ENCODE results near the gene THOC1.
"Not testable (repeated sequence)": the region's sequence is repeated elsewhere in the genome, so short reads cannot be mapped to it uniquely, and the experiment has no call there.

Gene THOC1, protein sequence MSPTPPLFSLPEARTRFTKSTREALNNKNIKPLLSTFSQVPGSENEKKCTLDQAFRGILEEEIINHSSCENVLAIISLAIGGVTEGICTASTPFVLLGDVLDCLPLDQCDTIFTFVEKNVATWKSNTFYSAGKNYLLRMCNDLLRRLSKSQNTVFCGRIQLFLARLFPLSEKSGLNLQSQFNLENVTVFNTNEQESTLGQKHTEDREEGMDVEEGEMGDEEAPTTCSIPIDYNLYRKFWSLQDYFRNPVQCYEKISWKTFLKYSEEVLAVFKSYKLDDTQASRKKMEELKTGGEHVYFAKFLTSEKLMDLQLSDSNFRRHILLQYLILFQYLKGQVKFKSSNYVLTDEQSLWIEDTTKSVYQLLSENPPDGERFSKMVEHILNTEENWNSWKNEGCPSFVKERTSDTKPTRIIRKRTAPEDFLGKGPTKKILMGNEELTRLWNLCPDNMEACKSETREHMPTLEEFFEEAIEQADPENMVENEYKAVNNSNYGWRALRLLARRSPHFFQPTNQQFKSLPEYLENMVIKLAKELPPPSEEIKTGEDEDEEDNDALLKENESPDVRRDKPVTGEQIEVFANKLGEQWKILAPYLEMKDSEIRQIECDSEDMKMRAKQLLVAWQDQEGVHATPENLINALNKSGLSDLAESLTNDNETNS

DNA sequence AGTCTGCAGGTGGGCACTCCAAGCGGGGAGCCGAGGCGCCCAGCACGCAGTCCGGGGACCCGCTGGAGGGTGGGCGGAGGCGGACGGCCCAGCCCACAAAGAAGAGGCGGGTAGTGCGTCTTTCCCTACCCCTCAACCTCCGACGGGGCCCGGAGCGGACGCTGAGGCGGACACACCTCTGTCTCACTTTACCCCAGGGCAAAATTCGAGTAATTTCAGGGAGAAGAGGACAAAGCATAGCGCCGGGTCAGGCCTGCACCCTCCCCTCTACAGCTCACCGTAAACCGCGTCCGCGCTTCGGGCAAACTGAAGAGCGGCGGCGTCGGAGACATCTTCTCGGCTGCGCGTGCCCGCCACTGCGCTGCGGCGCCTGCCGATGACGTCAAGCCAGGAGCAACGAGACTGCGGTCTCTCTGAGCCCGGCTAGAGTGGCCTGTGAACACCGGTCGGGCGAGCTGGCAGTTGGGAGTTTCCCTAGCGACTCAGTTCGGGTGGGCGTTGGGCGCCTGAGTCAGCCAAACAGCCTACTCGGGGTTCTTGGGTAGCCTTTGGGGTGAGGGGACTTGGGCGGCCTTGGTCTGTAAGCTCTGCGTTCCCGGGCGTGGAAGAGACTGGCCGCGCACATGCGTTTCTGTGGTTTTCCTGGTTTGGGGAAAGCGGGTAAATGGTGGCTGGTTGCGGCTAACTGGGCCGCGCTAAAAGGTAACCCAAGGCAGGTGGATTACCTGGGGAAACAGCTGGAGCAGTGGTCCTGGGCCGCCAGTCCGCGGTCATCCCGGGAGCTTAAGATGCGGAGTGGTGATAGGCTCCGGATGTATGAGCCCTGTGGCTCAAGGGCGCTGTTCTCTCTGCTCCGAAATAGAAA, at the start of gene THOC1:
TSS of gene THOC1 (minus strand) at position 360 of the 865 bp plus-strand sequence. CDS start at position 332, 28 bp downstream.
- no peak for TF ChIP-seq ZFX (IDR thresholded peaks at IDR 0.05; ENCODE audit: borderline replicate concordance)
- TF ChIP-seq, protein P1, sequence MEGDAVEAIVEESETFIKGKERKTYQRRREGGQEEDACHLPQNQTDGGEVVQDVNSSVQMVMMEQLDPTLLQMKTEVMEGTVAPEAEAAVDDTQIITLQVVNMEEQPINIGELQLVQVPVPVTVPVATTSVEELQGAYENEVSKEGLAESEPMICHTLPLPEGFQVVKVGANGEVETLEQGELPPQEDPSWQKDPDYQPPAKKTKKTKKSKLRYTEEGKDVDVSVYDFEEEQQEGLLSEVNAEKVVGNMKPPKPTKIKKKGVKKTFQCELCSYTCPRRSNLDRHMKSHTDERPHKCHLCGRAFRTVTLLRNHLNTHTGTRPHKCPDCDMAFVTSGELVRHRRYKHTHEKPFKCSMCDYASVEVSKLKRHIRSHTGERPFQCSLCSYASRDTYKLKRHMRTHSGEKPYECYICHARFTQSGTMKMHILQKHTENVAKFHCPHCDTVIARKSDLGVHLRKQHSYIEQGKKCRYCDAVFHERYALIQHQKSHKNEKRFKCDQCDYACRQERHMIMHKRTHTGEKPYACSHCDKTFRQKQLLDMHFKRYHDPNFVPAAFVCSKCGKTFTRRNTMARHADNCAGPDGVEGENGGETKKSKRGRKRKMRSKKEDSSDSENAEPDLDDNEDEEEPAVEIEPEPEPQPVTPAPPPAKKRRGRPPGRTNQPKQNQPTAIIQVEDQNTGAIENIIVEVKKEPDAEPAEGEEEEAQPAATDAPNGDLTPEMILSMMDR (IDR thresholded peaks at IDR 0.05), result peak; percentile 18; the same call in 1 of the 2 replicates

DNA sequence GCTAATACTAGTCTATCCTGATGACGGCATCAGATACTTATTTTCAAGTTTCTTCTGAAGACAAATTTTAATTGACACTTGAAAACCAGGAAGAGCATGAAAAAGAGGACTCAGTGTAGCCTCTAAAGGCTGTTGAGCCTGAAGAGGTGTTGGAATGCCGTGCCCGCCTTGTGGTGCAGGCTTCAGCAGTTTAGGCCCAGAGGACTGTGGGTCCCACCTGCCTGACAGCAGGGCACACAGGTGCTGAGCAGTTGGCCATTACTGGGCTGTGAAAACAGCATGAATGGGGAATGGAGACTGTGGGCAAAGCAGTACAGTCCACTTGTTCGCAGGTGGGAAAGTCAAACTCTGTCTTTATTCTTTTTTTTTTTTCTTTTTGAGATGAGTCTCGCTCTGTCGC, 49.8 kb upstream of the THOC1 start:
- peak overlapping the region; percentile 23; the same call in 1 of the 2 replicates for H3K27ac ChIP-seq
- no peak for TF ChIP-seq ZFX (IDR thresholded peaks at IDR 0.05; ENCODE audit: borderline replicate concordance)
- TF ChIP-seq, protein P1 (IDR thresholded peaks at IDR 0.05), result no peak

More for the DNA sequence above, at the start of gene THOC1:
- peak within 1 kb of the TSS; percentile 79 for H3K27ac ChIP-seq

DNA sequence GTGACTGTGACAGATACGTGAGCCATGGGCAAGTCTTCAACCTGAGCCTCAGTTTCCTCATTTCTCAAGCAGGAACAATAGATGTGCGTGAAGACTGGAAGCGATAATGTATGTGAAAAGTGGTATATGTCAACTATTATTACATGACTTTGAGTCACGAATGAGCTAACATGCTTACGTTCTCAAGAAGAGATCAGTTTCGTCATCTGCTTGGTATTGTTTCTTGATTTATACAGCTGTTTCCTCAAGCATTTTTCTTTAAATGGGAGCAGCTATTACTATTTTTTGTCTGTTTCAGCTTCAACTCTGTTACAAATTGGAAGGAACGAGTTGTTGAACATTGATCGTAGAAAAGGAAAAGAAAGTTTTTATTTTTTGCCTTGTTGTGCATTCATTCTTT, 48.5 kb upstream of the THOC1 start:
- H3K27ac ChIP-seq, result no peak overlapping the region
- no peak for TF ChIP-seq ZFX (IDR thresholded peaks at IDR 0.05; ENCODE audit: borderline replicate concordance)
- TF ChIP-seq, protein P1 (IDR thresholded peaks at IDR 0.05), result no peak

DNA sequence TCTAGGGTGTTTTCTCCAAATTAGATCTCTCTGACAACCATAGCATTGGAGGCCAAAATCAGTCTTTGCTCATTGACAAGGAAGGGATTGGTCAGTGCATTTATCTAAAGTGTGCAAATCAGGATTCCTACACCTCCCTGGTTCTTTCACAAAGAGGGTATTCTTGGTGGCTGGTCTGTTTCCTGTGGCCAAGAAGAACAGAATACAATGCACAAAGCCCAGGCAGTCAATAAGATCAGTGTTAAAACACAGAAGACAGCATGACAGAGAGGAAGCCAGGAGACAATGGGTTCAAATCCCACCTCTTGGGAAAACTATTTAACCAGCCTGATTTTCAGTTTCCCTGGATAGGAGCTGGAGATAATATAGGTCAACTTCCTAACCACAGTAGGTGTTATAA, 46.1 kb upstream of the THOC1 start:
- no peak for TF ChIP-seq ZFX (IDR thresholded peaks at IDR 0.05; ENCODE audit: borderline replicate concordance)
- TF ChIP-seq, protein P1 (IDR thresholded peaks at IDR 0.05), result no peak
- 0 out of 2 replicates have a peak overlapping the region, but pooled peaks have one; percentile 10 for H3K27ac ChIP-seq

DNA sequence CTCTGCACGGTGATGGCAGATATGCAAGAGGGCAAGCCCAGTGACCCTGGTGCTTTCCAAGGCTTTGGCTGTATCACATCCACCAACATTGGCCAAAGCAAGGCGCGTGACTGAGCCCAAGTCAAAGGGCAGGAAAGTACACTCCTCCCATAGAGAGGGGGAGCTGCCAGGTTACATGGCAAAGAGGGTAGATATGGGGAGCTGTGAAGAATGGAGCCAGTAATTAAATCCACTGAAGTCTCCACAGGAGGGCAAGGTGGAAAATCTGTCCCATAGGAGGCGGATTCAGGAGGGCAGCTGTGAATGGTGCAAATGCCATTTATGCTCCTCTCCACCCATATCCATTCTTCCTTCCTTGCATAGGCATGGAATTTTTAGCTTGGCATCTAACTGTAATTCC, 44.6 kb upstream of the THOC1 start:
- TF ChIP-seq, protein P1 (IDR thresholded peaks at IDR 0.05), result no peak
- TF ChIP-seq ZFX (IDR thresholded peaks at IDR 0.05; ENCODE audit: borderline replicate concordance), result no peak
- H3K27ac ChIP-seq, result no peak overlapping the region

DNA sequence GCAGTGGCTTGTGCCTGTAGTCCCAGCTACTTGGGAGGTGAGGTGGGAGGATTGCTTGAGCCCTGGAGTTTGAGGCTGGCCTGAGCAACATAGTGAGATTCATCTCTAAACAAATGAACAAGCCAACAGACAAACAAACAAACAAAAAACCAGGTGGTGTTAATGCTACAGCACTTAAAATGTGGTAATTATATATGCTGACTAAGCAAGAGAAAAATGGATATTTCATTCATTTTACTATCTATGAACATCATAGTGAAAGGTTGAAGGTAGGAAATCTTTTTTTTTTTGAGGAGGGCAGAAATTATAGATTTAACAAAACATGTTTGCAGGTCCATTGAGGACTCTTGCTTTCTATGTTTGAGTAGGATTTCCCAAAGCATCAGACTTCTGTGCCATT, 42.2 kb upstream of the THOC1 start:
- TF ChIP-seq ZFX (IDR thresholded peaks at IDR 0.05; ENCODE audit: borderline replicate concordance), result no peak
- TF ChIP-seq, protein P1 (IDR thresholded peaks at IDR 0.05), result no peak
- no peak overlapping the region for H3K27ac ChIP-seq

DNA sequence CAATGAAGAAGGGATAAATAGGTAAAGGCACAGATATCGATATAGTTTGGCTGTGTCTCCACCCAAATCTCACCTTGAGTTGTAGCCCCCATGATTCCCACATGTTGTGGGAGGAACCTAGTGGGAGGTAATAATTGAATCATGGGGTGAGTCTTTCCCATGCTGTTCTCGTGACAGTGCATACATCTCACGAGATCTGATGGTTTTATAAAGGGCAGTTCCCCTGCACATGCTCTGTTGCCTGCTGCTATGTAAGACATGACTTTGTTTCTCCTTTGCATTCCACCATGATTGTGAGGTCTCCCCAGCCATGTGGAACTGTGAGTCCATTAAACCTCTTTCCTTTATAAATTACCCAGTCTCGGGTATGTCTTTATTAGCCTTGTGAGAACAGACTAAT, 40.2 kb upstream of the THOC1 start:
- not testable (repeated sequence) for H3K27ac ChIP-seq
